Jurkat, Clone E6-1 (cell line): Measurements from ENCODE around the gene MTHFD1.

Source experiments
- DNase-seq: peaks from one replicate; pipeline ENCODE4 v3.0.0-alpha.2; 2011; ENCODE audit warnings: low read depth, low spot score
- H3K4me3 ChIP-seq: 2 replicates; pipeline ENCODE4 v1.5.1; 2011; ENCODE audit warnings: mild to moderate bottlenecking, low read length, control low read depth, moderate library complexity

MTHFD1 gene

DNA sequence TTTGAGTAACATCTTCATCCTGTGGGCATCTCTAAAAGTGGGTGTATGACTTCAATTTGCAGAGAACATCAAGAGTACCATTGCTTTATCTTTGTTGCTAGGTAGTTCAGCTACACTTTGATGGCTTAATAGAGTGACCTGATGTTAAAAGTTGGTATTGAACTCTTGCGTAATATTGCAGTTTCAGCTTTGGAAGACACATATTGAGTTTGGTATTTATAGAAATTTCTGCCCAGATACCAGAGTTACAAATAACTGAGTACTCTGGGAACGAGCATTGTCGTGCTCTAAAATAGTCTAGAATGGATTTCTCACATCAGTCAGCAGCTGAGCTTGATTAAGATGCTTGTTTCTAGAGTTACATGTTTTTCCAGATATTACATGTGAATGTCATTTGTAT, 52.3 kb downstream of the MTHFD1 start:
- no peak overlapping the region for H3K4me3 ChIP-seq
- no peak for DNase-seq

- H3K4me3 ChIP-seq = no peak overlapping the region
- DNase-seq = no peak
Measured at GRCh38 chr14:64442300-64442988, 54.3 kb downstream of the MTHFD1 start.

GRCh38 chr14:64444140-64444539, 56.0 kb downstream of the MTHFD1 start:
- no peak overlapping the region for H3K4me3 ChIP-seq
- no peak for DNase-seq

GRCh38 chr14:64444984-64445845, 57.1 kb downstream of the MTHFD1 start:
- no peak overlapping the region for H3K4me3 ChIP-seq
- no peak for DNase-seq

- no peak for DNase-seq
- H3K4me3 ChIP-seq = no peak overlapping the region
Measured at GRCh38 chr14:64447876-64448670, 59.9 kb downstream of the MTHFD1 start.

- DNase-seq = no peak
- H3K4me3 ChIP-seq = no peak overlapping the region
Measured at GRCh38 chr14:64450255-64450654, 62.1 kb downstream of the MTHFD1 start.

DNA sequence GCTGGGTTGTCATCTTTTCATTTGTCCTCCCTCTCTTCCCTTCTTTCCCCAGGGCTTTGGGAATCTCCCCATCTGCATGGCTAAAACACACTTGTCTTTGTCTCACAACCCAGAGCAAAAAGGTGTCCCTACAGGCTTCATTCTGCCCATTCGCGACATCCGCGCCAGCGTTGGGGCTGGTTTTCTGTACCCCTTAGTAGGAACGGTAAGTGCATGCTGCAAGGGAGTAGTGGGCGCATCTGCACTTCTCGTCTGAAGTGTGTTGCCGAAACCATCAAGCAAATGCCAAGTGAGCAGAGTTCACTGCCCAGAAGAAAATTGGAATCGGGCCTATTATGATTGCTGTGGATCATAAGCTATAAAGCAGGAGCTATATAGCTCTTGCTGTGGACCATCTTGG, 66.5 kb downstream of the MTHFD1 start:
- no peak overlapping the region for H3K4me3 ChIP-seq
- DNase-seq = no peak

DNA sequence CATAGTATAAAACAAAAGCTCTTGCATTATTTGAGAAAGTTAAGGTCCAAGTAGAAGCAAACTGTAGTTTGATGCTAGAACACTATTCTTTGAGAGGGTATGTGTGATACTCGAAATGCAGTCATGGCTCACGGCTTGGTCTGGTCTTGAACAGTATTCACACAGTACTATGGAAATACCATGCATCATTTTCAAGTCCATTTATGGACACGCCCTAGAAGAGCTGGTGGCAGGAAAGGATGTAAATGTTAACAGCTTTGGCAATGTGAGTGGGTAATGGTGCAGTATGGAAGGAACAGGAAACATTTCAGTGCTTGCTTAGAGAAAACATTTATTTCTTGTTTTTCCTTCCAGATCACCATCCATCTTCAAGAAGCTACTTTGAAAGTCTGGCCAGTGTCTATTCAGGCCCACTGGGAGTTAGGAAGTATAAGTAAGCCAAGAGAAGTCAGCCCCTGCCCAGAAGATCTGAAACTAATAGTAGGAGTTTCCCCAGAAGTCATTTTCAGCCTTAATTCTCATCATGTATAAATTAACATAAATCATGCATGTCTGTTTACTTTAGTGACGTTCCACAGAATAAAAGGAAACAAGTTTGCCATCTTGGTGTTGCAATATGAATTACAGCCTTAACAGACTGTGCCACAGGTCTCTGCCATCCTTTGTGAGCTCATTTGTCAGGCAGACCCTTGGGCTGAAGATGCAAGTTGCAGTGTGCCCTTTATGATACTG, 71.4 kb downstream of the MTHFD1 start:
- no peak for DNase-seq
- H3K4me3 ChIP-seq = no peak overlapping the region

- no peak for DNase-seq
- no peak overlapping the region for H3K4me3 ChIP-seq
Measured at GRCh38 chr14:64461221-64461620, 73.1 kb downstream of the MTHFD1 start.

GRCh38 chr14:64463195-64463594, 75.0 kb downstream of the MTHFD1 start:
- no peak for DNase-seq
- no peak overlapping the region for H3K4me3 ChIP-seq

DNA sequence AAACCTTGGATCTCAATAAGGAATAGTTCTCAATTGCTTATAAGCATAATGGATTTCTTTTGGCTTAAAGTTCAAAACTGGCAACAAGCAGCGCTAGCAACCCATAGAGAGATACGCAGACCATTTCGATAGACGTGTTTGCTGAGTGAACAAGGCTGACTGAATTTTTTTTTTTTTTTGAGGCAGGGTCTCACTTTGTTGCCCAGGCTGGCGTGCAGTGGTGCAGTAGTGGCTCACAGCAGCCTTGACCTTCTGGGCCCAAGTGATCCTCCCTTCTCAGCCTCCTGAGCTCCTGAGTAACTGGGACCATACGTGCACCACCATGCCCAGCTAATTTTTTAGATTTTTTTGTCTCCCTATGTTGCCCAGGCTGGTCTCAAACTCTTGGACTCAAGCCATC, 75.7 kb downstream of the MTHFD1 start:
- H3K4me3 ChIP-seq = no peak overlapping the region
- no peak for DNase-seq

DNA sequence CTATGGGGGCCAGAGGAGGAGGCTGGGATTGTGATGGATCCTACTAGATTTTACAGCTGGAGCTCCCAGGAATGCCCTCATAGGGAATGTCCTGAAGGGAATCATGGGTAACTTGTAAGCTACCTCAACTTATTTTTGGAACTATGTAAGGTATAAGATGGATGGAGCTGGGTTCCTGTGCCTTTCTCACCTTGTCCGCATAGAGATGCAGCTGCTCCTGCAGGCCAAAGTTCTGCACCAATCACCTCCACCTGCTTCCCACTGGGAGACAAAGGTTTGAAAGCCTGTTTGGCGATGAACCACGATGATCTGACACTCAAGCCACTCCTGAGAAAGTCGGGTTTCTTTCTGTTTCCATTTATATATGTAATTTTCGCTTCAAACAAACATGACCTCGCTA, 76.5 kb downstream of the MTHFD1 start:
- H3K4me3 ChIP-seq = peak overlapping the region; percentile 61
- DNase-seq = no peak

DNA sequence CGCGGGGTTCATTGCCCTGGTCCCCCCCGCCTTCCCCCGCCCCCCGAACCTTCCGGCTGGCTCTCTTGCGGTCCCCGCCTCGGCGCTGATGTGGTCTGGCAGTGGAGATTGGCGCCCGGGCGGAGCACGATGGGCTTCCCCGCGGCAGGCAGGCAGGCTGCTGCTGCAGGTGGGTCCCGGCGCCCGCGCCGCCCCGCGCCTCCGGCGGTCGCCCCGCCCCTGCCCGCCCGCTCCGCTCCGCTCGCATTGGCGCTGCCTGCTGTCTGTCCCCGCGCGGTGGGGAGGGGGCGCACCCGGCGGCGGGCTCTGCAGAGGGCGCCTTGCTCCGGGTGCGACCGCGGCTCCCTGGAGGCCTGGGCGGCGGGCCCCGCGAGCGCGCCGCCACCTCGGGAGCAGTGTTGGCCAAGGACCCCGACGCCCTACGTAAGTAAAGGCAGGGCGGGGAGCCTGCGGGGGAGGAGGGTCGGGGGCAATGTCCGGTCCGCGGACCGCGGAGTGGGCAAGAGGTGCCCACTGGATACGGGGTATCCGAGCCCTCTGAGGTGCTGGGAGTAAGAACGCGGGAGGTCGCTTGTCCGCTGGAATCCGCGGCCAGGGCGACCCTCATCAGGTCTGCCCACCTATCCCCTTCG, 77.2 kb downstream of the MTHFD1 start, which contains the start of gene AKAP5:
TSS of gene AKAP5 (plus strand) at position 309 of the 632 bp plus-strand sequence. CDS start 2,896 bp downstream, outside the sequence.
- H3K4me3 ChIP-seq = peak within 1 kb of the TSS; percentile 61
- DNase-seq = peak; percentile 43

GRCh38 chr14:64465831-64466554, 77.8 kb downstream of the MTHFD1 start:
- no peak for DNase-seq
- H3K4me3 ChIP-seq = peak overlapping the region; percentile 61

GRCh38 chr14:64467101-64467500, 78.9 kb downstream of the MTHFD1 start:
- H3K4me3 ChIP-seq = no peak overlapping the region
- DNase-seq = no peak

GRCh38 chr14:64467566-64467965, 79.4 kb downstream of the MTHFD1 start:
- H3K4me3 ChIP-seq = no peak overlapping the region
- DNase-seq = no peak

GRCh38 chr14:64468451-64468850, 80.3 kb downstream of the MTHFD1 start:
- no peak for DNase-seq
- no peak overlapping the region for H3K4me3 ChIP-seq

DNA sequence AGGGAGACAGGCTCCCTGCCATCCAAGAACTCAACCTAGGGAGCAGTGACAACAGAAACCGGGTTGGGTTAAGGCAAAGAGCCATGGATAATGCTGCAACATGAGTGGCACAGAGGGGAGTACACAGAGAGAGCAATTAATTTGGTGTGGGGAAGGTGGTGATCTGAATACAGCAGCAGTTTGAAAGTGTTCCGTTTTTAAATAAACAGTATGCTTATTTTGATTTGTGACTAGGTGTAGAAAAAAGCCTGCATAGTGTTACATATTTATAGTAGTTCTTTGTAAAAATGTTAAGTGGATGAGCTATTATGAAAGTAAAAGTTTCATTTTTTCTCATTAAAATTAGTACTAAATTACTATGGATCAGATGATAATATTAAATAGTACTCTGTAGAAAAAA, 85.9 kb downstream of the MTHFD1 start:
- H3K4me3 ChIP-seq = no peak overlapping the region
- no peak for DNase-seq
